H1 (cell line): ENCODE results near the gene NID1. TPM values are rescaled to one million over a fixed set of nuclear protein-coding genes. Genes with fewer than 3 reads are reported as not detected.

Experiments
- CTCF ChIA-PET: fragments of 300-600 bp; sonication (Branson Sonifier 250); formaldehyde crosslinking; loops from one replicate; lab custom pipeline; 2021; ENCODE audit not compliant: partially characterized antibody; lab: Charles Lee
- POLR2A ChIA-PET: fragments of 300-600 bp; sonication (Branson Sonifier 250); formaldehyde crosslinking; loops from one replicate; lab custom pipeline; 2021; ENCODE audit warnings: inconsistent platforms; ENCODE audit not compliant: partially characterized antibody; lab: Charles Lee
- DNase-seq, 2 experiments: peaks; one replicate each; pipeline versions ENCODE4 v3.0.0 to v3.0.0-alpha.2; 2010 to 2022; ENCODE audit warnings: low spot score in 2 of 2, low read depth in 1 of 2, mixed read lengths in 1 of 2
- FAIRE-seq: peaks from 2 replicates; lab custom pipeline; 2011; peaks lifted over from hg19 to GRCh38; lab: Jason Lieb, UNC
- H2AFZ ChIP-seq: 2 replicates; pipeline ENCODE4 v1.8.1; 2012; ENCODE audit warnings: low read length, inconsistent platforms
- H2AK5ac ChIP-seq: 2 replicates; pipeline ENCODE4 v1.6.1; 2013; ENCODE audit warnings: low read depth, low read length
- H2BK120ac ChIP-seq: replicated peaks from 2 replicates; pipeline ENCODE3; 2013; ENCODE audit warnings: low read depth, low read length, inconsistent platforms
- H2BK12ac ChIP-seq: 2 replicates; pipeline ENCODE4 v1.6.1; 2013; ENCODE audit warnings: low read depth, low read length
- H2BK15ac ChIP-seq: 2 replicates; pipeline ENCODE4 v1.6.1; 2013; ENCODE audit warnings: low read length
- H2BK20ac ChIP-seq: 2 replicates; pipeline ENCODE4 v1.6.1; 2013; ENCODE audit warnings: low read length
- H2BK5ac ChIP-seq: 2 replicates; pipeline ENCODE4 v1.6.1; 2013; ENCODE audit warnings: low read depth, low read length
- H3K14ac ChIP-seq: 2 replicates; pipeline ENCODE4 v1.6.1; 2013; ENCODE audit warnings: inconsistent platforms; ENCODE audit not compliant: insufficient read length
- H3K18ac ChIP-seq: 2 replicates; pipeline ENCODE4 v1.6.1; 2013; ENCODE audit warnings: low read length; ENCODE audit errors: extremely low read depth
- H3K23ac ChIP-seq: 2 replicates; pipeline ENCODE4 v1.6.1; 2013; ENCODE audit warnings: inconsistent platforms; ENCODE audit not compliant: insufficient read length
- H3K23me2 ChIP-seq: 2 replicates; pipeline ENCODE4 v1.6.1; 2013; ENCODE audit warnings: low read depth, low read length
- H3K27ac ChIP-seq: 2 replicates; pipeline ENCODE4 v1.6.1; 2011; ENCODE audit warnings: low read depth, low read length, inconsistent platforms
- H3K27me3 ChIP-seq, 4 experiments: replicated peaks in 1 of 4; 1 replicate in 1 of 4; 2 replicates in 3 of 4; pipeline versions ENCODE4 v1.6.1 to v1.8.1; 2011 to 2013; ENCODE audit warnings: low read length in 3 of 4, mild to moderate bottlenecking in 3 of 4, inconsistent platforms in 2 of 4, mixed read lengths in 2 of 4, moderate library complexity in 1 of 4; ENCODE audit not compliant: control insufficient read depth in 3 of 4, insufficient read depth in 3 of 4; ENCODE audit errors: extremely low read depth in 1 of 4
- H3K36me3 ChIP-seq, 4 experiments: 2 replicates each; pipeline versions ENCODE4 v1.6.1 to v1.8.1; 2011 to 2013; ENCODE audit warnings: mild to moderate bottlenecking in 4 of 4, low read length in 3 of 4, moderate library complexity in 2 of 4, control low read depth in 1 of 4, inconsistent platforms in 1 of 4; ENCODE audit not compliant: insufficient read depth in 4 of 4, control insufficient read depth in 2 of 4
- H3K4ac ChIP-seq: replicated peaks from 2 replicates; pipeline ENCODE3; 2013; ENCODE audit warnings: low read length, low read depth, mixed read lengths, inconsistent platforms; ENCODE audit not compliant: insufficient read length
- H3K4me1 ChIP-seq, 4 experiments: replicated peaks in 1 of 4; 1 replicate in 1 of 4; 2 replicates in 3 of 4; pipeline versions ENCODE4 v1.6.1 to v1.8.1; 2011 to 2013; ENCODE audit warnings: low read length in 3 of 4, inconsistent platforms in 2 of 4, mixed read lengths in 1 of 4; ENCODE audit not compliant: insufficient read depth in 4 of 4, control insufficient read depth in 3 of 4
- H3K4me2 ChIP-seq, 2 experiments: 2 replicates each; pipeline versions ENCODE4 v1.6.1 to v1.8.1; 2011 to 2013; ENCODE audit warnings: low read depth in 2 of 2, low read length in 2 of 2, control low read depth in 1 of 2, inconsistent platforms in 1 of 2, mild to moderate bottlenecking in 1 of 2; ENCODE audit not compliant: insufficient read depth in 1 of 2
- H3K4me3 ChIP-seq, 4 experiments: fragments of 200-600, 300-600 bp in 1 of 4; sonication (generic), shearing (Covaris generic), sonication (Bioruptor Twin) in 1 of 4; 2 replicates each; pipeline versions ENCODE4 v1.5.1 to v1.8.1; 2011 to 2016; ENCODE audit warnings: low read length in 4 of 4, low read depth in 3 of 4, control low read depth in 2 of 4, inconsistent platforms in 2 of 4, mild to moderate bottlenecking in 2 of 4, mixed read lengths in 1 of 4, moderate library complexity in 1 of 4; ENCODE audit not compliant: insufficient read depth in 2 of 4; ENCODE audit errors: extremely low read depth in 1 of 4
- H3K56ac ChIP-seq: replicated peaks from 2 replicates; pipeline ENCODE3; 2013; ENCODE audit warnings: low read depth, mild to moderate bottlenecking, mixed read lengths, low read length, inconsistent platforms; ENCODE audit not compliant: insufficient read length
- H3K79me1 ChIP-seq: 2 replicates; pipeline ENCODE4 v1.6.1; 2013; ENCODE audit warnings: low read depth, low read length, control low read depth
- H3K79me2 ChIP-seq, 2 experiments: 2 replicates each; pipeline versions ENCODE4 v1.6.1 to v1.8.1; 2012 to 2013; ENCODE audit warnings: low read length in 2 of 2, mild to moderate bottlenecking in 2 of 2, inconsistent platforms in 1 of 2; ENCODE audit not compliant: insufficient read depth in 2 of 2, control insufficient read depth in 1 of 2
- H3K9ac ChIP-seq, 4 experiments: replicated peaks in 1 of 4; 1 replicate in 1 of 4; 2 replicates in 3 of 4; pipeline versions ENCODE4 v1.6.1 to v1.8.1; 2011 to 2013; ENCODE audit warnings: low read depth in 3 of 4, low read length in 3 of 4, control low read depth in 2 of 4, mild to moderate bottlenecking in 2 of 4, moderate library complexity in 2 of 4, inconsistent platforms in 1 of 4; ENCODE audit errors: extremely low read depth in 1 of 4
- H3K9me3 ChIP-seq, 2 experiments: 2 replicates each; pipeline versions ENCODE4 v1.6.1 to v1.8.1; 2012 to 2013; ENCODE audit warnings: mild to moderate bottlenecking in 2 of 2, moderate library complexity in 2 of 2, control low read depth in 1 of 2, inconsistent platforms in 1 of 2, low read depth in 1 of 2, low read length in 1 of 2, mixed read lengths in 1 of 2; ENCODE audit not compliant: insufficient read depth in 2 of 2
- H4K20me1 ChIP-seq, 2 experiments: replicated peaks in 1 of 2; 2 replicates each; pipeline versions ENCODE3 to v1.8.1; 2011 to 2013; ENCODE audit warnings: inconsistent platforms in 2 of 2, low read length in 2 of 2, mild to moderate bottlenecking in 1 of 2; ENCODE audit not compliant: insufficient read depth in 2 of 2, control insufficient read depth in 1 of 2
- H4K5ac ChIP-seq: 2 replicates; pipeline ENCODE4 v1.6.1; 2013; ENCODE audit warnings: low read length, low read depth, mixed read lengths, inconsistent platforms; ENCODE audit not compliant: insufficient read length
- H4K8ac ChIP-seq: 2 replicates; pipeline ENCODE4 v1.8.0; 2013; ENCODE audit warnings: mild to moderate bottlenecking, moderate library complexity, low read length, inconsistent platforms; ENCODE audit not compliant: insufficient read depth; ENCODE audit errors: extremely low read depth
- H4K91ac ChIP-seq: replicated peaks from 2 replicates; pipeline ENCODE3; 2013; ENCODE audit warnings: low read length, mixed read lengths, inconsistent platforms; ENCODE audit not compliant: insufficient read length
- BACH1 ChIP-seq: IDR thresholded peaks from 2 replicates; pipeline ENCODE4 v1.6.1; 2012; ENCODE audit warnings: low read length, improper control_type of control experiment
- EZH2 ChIP-seq: fragments of 200-600 bp; sonication (generic); IDR thresholded peaks from 2 replicates; pipeline ENCODE4 v1.7.1; 2012; ENCODE audit warnings: low read depth, mild to moderate bottlenecking, moderate library complexity, low read length, inconsistent platforms; ENCODE audit not compliant: severe bottlenecking
- RXRA ChIP-seq: IDR thresholded peaks from 2 replicates; pipeline ENCODE4 v1.6.1; 2011; ENCODE audit warnings: low read depth, mild to moderate bottlenecking, low read length, moderate library complexity; ENCODE audit not compliant: insufficient read depth
- SUZ12 ChIP-seq: fragments of 200-600 bp; sonication (generic); IDR thresholded peaks from 2 replicates; pipeline ENCODE4 v1.6.1; 2012; ENCODE audit warnings: mild to moderate bottlenecking, inconsistent platforms, low read length, moderate library complexity, mixed read lengths
- WGBS, 2 experiments: shearing (Covaris generic) in 1 of 2; methylation state at CpG; one replicate each; pipeline versions ENCODE4 v1.1.6 to v1.1.7; 2013 to 2015; ENCODE audit warnings: low lambda C conversion rate in 2 of 2, mixed read lengths in 2 of 2, inconsistent platforms in 1 of 2, low coverage in 1 of 2, missing lambda C conversion rate in 1 of 2; ENCODE audit not compliant: insufficient replicate concordance in 2 of 2, insufficient coverage in 1 of 2, insufficient read length in 1 of 2; ENCODE audit errors: extremely low coverage in 1 of 2, missing lambda C conversion rate in 1 of 2; 5-methylcytosine and 5-hydroxymethylcytosine counted together
- polyA plus RNA-seq, 7 experiments: library from polyadenylated mRNA; depleted of rRNA in 3 of 7; stranded (reverse) in 5 of 7; unstranded in 2 of 7; fragments of >200 nt in 5 of 7; fragments of 200-250 nt in 2 of 7; gene quantifications; 1 replicate in 5 of 7; 2 replicates in 1 of 7; 4 replicates in 1 of 7; pipeline versions ENCODE4 v1.2.1 to v1.2.3, GENCODE V29; 2011 to 2013; ENCODE audit warnings: missing spikeins in 2 of 7, mixed read lengths in 2 of 7
- total RNA-seq: library from RNA; stranded (reverse); fragmentation: NEBNext Ultra II Directional; extraction: Animal tissue kit (Norgen Biotek cat#: 25700); gene quantifications from 2 replicates; pipeline ENCODE4 v1.2.1, GENCODE V29; 2021
- TF ChIP-seq, protein P1 (sequence below): IDR thresholded peaks from 2 replicates; pipeline ENCODE4 v1.6.1; 2012; ENCODE audit warnings: low read length, inconsistent platforms

Gene NID1
- total and polyA plus RNA-seq, 2 of the 8 experiments (the other 6 are each of a cell fraction or from before 2014, with no cell fraction given): 20.9 to 25.4 TPM

DNA sequence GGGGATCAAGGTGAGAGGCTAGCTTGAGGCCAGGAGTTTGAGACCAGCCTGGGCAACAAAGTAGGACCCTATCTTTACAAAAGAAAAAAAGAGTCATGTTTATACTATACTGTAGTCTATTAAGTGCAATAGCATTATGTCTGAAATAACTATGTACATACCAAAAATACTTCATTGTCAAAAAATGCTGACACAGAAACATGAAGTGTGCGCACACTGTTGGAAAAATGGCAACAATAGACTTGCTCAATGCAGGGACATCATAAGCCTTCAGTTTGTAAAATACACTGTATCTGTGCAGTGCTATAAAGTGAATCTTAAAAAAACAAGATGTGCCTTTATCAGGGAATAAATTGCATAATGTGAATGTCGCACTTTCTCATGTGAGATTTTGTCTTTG, 14.1 kb upstream of the NID1 start:
- H4K20me1 ChIP-seq: no peaks in the 10 kb centered on the region
- no peaks in the 10 kb centered on the region for H3K36me3 ChIP-seq
- no peak for DNase-seq
- H2BK15ac ChIP-seq: no peak overlapping the region
- no peak overlapping the region for H2BK20ac ChIP-seq
- POLR2A ChIA-PET: no interaction called here
- TF ChIP-seq RXRA: no peak
- no peak for TF ChIP-seq BACH1
- TF ChIP-seq SUZ12: no peak
- TF ChIP-seq, protein P1, sequence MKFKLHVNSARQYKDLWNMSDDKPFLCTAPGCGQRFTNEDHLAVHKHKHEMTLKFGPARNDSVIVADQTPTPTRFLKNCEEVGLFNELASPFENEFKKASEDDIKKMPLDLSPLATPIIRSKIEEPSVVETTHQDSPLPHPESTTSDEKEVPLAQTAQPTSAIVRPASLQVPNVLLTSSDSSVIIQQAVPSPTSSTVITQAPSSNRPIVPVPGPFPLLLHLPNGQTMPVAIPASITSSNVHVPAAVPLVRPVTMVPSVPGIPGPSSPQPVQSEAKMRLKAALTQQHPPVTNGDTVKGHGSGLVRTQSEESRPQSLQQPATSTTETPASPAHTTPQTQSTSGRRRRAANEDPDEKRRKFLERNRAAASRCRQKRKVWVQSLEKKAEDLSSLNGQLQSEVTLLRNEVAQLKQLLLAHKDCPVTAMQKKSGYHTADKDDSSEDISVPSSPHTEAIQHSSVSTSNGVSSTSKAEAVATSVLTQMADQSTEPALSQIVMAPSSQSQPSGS: no peak
- TF ChIP-seq EZH2: no peak
- no peak overlapping the region for H3K9ac ChIP-seq
- H2BK120ac ChIP-seq: no peak overlapping the region
- no peak overlapping the region for H3K14ac ChIP-seq
- H3K23me2 ChIP-seq: no peaks in the 10 kb centered on the region
- H4K91ac ChIP-seq: no peak overlapping the region
- no peak overlapping the region for H4K5ac ChIP-seq
- H2AFZ ChIP-seq: no peak overlapping the region; the same call in 1 of the 2 replicates
- no peak overlapping the region for H3K23ac ChIP-seq
- H2BK5ac ChIP-seq: no peak overlapping the region
- WGBS, 2 experiments: 94% methylated on average over 2 of the region's 2 CpGs; no CpG with 5 or more reads in 1 of the 2 experiments
- H3K18ac ChIP-seq: no peak overlapping the region
- no peaks in the 10 kb centered on the region for H3K9me3 ChIP-seq
- H3K4ac ChIP-seq: no peak overlapping the region
- H4K8ac ChIP-seq: no peak overlapping the region
- H3K4me3 ChIP-seq: no peak overlapping the region
- H3K27ac ChIP-seq: no peak overlapping the region
- no peaks in the 10 kb centered on the region for H3K79me1 ChIP-seq
- H3K4me2 ChIP-seq: no peak overlapping the region
- no peak overlapping the region for H3K56ac ChIP-seq
- H3K27me3 ChIP-seq: no peaks in the 10 kb centered on the region
- FAIRE-seq: no peak
- no peaks in the 10 kb centered on the region for H3K4me1 ChIP-seq
- H3K79me2 ChIP-seq: no peaks in the 10 kb centered on the region
- H2AK5ac ChIP-seq: no peak overlapping the region
- H2BK12ac ChIP-seq: no peak overlapping the region
- CTCF ChIA-PET: no interaction called here
